IMR-90 (cell line): Measurements from ENCODE around the gene TRAPPC3L. TPM values are rescaled to one million over a fixed set of nuclear protein-coding genes. Genes with fewer than 3 reads are reported as not detected.

ENCODE experiments used
- ATAC-seq: fragments of 200-7000 bp; cut with Tn5 transposase; 2 replicates; pipeline ENCODE4 v1.9.1; 2020; ENCODE audit warnings: low read depth, mild to moderate bottlenecking, moderate library complexity
- BruUV-seq: library from RNA; stranded (reverse); fragments of 400-500 nt; replicated peaks from 2 replicates; lab custom pipeline; 2021; lab: Mats Ljungman, UMichigan
- CTCF ChIA-PET: fragments of 300-600 bp; formaldehyde crosslinking; extraction: SDS; loops from one replicate; lab custom pipeline; 2021; ENCODE audit warnings: antibody characterized with exemption; lab: Yijun Ruan, JAX
- POLR2A ChIA-PET: fragments of 300-600 bp; sonication (Branson Sonifier 250); formaldehyde crosslinking; loops from one replicate; lab custom pipeline; 2022; ENCODE audit warnings: antibody characterized with exemption; ENCODE audit not compliant: unreplicated experiment; lab: Charles Lee
- DNase-seq: peaks from one replicate; pipeline ENCODE4 v3.0.0; 2013
- H2AFZ ChIP-seq: replicated peaks from 2 replicates; pipeline ENCODE3; 2013; ENCODE audit warnings: low read length, mild to moderate bottlenecking; ENCODE audit not compliant: poor library complexity
- H2AK5ac ChIP-seq: 2 replicates; pipeline ENCODE4 v1.6.1; 2013; ENCODE audit warnings: low read depth, low read length, inconsistent platforms
- H2AK9ac ChIP-seq: replicated peaks from 2 replicates; pipeline ENCODE3; 2013; ENCODE audit warnings: mild to moderate bottlenecking, low read depth, low read length, moderate library complexity; ENCODE audit not compliant: poor library complexity
- H2BK120ac ChIP-seq: 2 replicates; pipeline ENCODE4 v1.6.1; 2013; ENCODE audit warnings: low read depth, low read length, inconsistent platforms
- H2BK15ac ChIP-seq: 3 replicates; pipeline ENCODE4 v1.6.1; 2013; ENCODE audit warnings: low read depth, low read length, inconsistent platforms
- H2BK20ac ChIP-seq: 2 replicates; pipeline ENCODE4 v1.6.1; 2013; ENCODE audit warnings: low read depth, mild to moderate bottlenecking, inconsistent platforms, low read length, moderate library complexity
- H2BK5ac ChIP-seq: 2 replicates; pipeline ENCODE4 v1.6.1; 2013; ENCODE audit warnings: mild to moderate bottlenecking, low read depth, low read length, inconsistent platforms; ENCODE audit not compliant: poor library complexity, severe bottlenecking
- H3K14ac ChIP-seq: replicated peaks from 2 replicates; pipeline ENCODE4 v1.6.1; 2013; ENCODE audit warnings: low read depth, low read length, inconsistent platforms
- H3K18ac ChIP-seq: 2 replicates; pipeline ENCODE4 v1.6.1; 2013; ENCODE audit warnings: low read depth, low read length, control low read depth
- H3K23ac ChIP-seq: 2 replicates; pipeline ENCODE4 v1.6.1; 2013; ENCODE audit warnings: low read depth, low read length, inconsistent platforms
- H3K27ac ChIP-seq: 2 replicates; pipeline ENCODE4 v1.5.1; 2013; ENCODE audit warnings: mild to moderate bottlenecking, control low read depth, low read length; ENCODE audit not compliant: insufficient read depth
- H3K27me3 ChIP-seq: 2 replicates; pipeline ENCODE4 v1.6.1; 2013; ENCODE audit warnings: low read length; ENCODE audit not compliant: control insufficient read depth, insufficient read depth
- H3K36me3 ChIP-seq: 2 replicates; pipeline ENCODE4 v1.6.1; 2013; ENCODE audit warnings: low read length, mixed read lengths; ENCODE audit not compliant: control insufficient read depth, insufficient read depth
- H3K4ac ChIP-seq: 2 replicates; pipeline ENCODE4 v1.6.1; 2013; ENCODE audit warnings: low read depth, low read length, inconsistent platforms
- H3K4me1 ChIP-seq: 2 replicates; pipeline ENCODE4 v1.6.1; 2013; ENCODE audit warnings: low read length, mixed read lengths; ENCODE audit not compliant: control insufficient read depth, insufficient read depth
- H3K4me2 ChIP-seq: 2 replicates; pipeline ENCODE4 v1.6.1; 2013; ENCODE audit warnings: low read depth, mild to moderate bottlenecking, control low read depth, low read length, moderate library complexity
- H3K4me3 ChIP-seq: 2 replicates; pipeline ENCODE4 v1.5.1; 2013; ENCODE audit warnings: low read depth, mild to moderate bottlenecking, control low read depth, low read length, moderate library complexity; ENCODE audit not compliant: insufficient read depth
- H3K56ac ChIP-seq: 2 replicates; pipeline ENCODE4 v1.6.1; 2013; ENCODE audit warnings: low read length, inconsistent platforms; ENCODE audit not compliant: insufficient read depth; ENCODE audit errors: extremely low read depth
- H3K79me1 ChIP-seq, 2 experiments: 2 replicates each; pipeline ENCODE4 v1.6.1; 2013; ENCODE audit warnings: low read length in 2 of 2, inconsistent platforms in 1 of 2, low read depth in 1 of 2
- H3K9ac ChIP-seq: 2 replicates; pipeline ENCODE4 v1.6.1; 2013; ENCODE audit warnings: low read depth, low read length, control low read depth
- H3K9me1 ChIP-seq: 2 replicates; pipeline ENCODE4 v1.6.1; 2013; ENCODE audit warnings: low read length, inconsistent platforms; ENCODE audit not compliant: insufficient read depth
- H3K9me3 ChIP-seq: 2 replicates; pipeline ENCODE4 v1.6.1; 2013; ENCODE audit warnings: low read length; ENCODE audit not compliant: control insufficient read depth, insufficient read depth
- H4K20me1 ChIP-seq: 2 replicates; pipeline ENCODE4 v1.6.1; 2013; ENCODE audit warnings: low read length, inconsistent platforms; ENCODE audit not compliant: insufficient read depth
- H4K5ac ChIP-seq: 2 replicates; pipeline ENCODE4 v1.6.1; 2013; ENCODE audit warnings: mild to moderate bottlenecking, low read depth, low read length, control low read depth
- H4K8ac ChIP-seq, 2 experiments: 2 replicates each; pipeline ENCODE4 v1.6.1; 2013; ENCODE audit warnings: low read depth in 2 of 2, low read length in 2 of 2, control low read depth in 1 of 2, inconsistent platforms in 1 of 2
- H4K91ac ChIP-seq: 2 replicates; pipeline ENCODE4 v1.6.1; 2013; ENCODE audit warnings: low read depth, low read length, inconsistent platforms; ENCODE audit not compliant: insufficient read depth
- BHLHE40 ChIP-seq: fragments of 150-350 bp; IDR thresholded peaks from 2 replicates; pipeline ENCODE4 v1.6.1; 2016; ENCODE audit warnings: mild to moderate bottlenecking, low read depth, low read length
- CEBPB ChIP-seq: IDR thresholded peaks from 2 replicates; pipeline ENCODE4 v1.6.1; 2012; ENCODE audit warnings: low read depth, low read length, improper control_type of control experiment
- CHD1 ChIP-seq: IDR thresholded peaks from 2 replicates; pipeline ENCODE4 v1.6.1; 2012; ENCODE audit warnings: low read depth, low read length, improper control_type of control experiment
- FOS ChIP-seq: fragments of 150-350 bp; IDR thresholded peaks from 2 replicates; pipeline ENCODE4 v1.6.1; 2016; ENCODE audit warnings: low read depth, low read length
- MAFK ChIP-seq: IDR thresholded peaks from 2 replicates; pipeline ENCODE4 v1.6.1; 2012; ENCODE audit warnings: low read depth, low read length, improper control_type of control experiment
- MAZ ChIP-seq: IDR thresholded peaks from 2 replicates; pipeline ENCODE4 v1.6.1; 2012; ENCODE audit warnings: low read depth, mild to moderate bottlenecking, low read length, improper control_type of control experiment, moderate library complexity, borderline replicate concordance
- MXI1 ChIP-seq: IDR thresholded peaks from 2 replicates; pipeline ENCODE4 v1.6.1; 2012; ENCODE audit warnings: low read depth, mild to moderate bottlenecking, low read length, moderate library complexity, borderline replicate concordance
- NFE2L2 ChIP-seq: fragments of 150-350 bp; IDR thresholded peaks from 2 replicates; pipeline ENCODE4 v1.6.1; 2016; ENCODE audit warnings: low read depth, mild to moderate bottlenecking, low read length
- POLR2A ChIP-seq: IDR thresholded peaks from 2 replicates; pipeline ENCODE4 v1.6.1; 2012; ENCODE audit warnings: mild to moderate bottlenecking, low read depth, low read length
- RAD21 ChIP-seq: IDR thresholded peaks from 2 replicates; pipeline ENCODE4 v1.6.1; 2012; ENCODE audit warnings: low read length, improper control_type of control experiment
- RCOR1 ChIP-seq: IDR thresholded peaks from 2 replicates; pipeline ENCODE4 v1.6.1; 2012; ENCODE audit warnings: mild to moderate bottlenecking, low read length, improper control_type of control experiment; ENCODE audit not compliant: insufficient replicate concordance
- RFX5 ChIP-seq: IDR thresholded peaks from 2 replicates; pipeline ENCODE4 v1.8.0; 2012; ENCODE audit warnings: low read depth, mild to moderate bottlenecking, low read length, moderate library complexity
- SMC3 ChIP-seq: fragments of 150-350 bp; IDR thresholded peaks from 2 replicates; pipeline ENCODE4 v1.6.1; 2016; ENCODE audit warnings: low read depth, mild to moderate bottlenecking, antibody characterized with exemption, low read length, moderate library complexity
- WGBS, 2 experiments: methylation state at CpG; one replicate each; pipeline versions ENCODE4 v1.1.5 to v1.1.7; 2013; ENCODE audit warnings: missing lambda C conversion rate in 2 of 2; ENCODE audit not compliant: insufficient read length in 1 of 2; ENCODE audit errors: extremely low coverage in 2 of 2; 5-methylcytosine and 5-hydroxymethylcytosine counted together
- dilution Hi-C: fragments of 300-500 bp; cut with HindIII; formaldehyde crosslinking; loops from one replicate; pipeline ENCODE4 v1.14.3; 2018; ENCODE audit warnings: low sequenced_read_pairs; ENCODE audit not compliant: unreplicated experiment
- in situ Hi-C: fragments of 300-500 bp; cut with MboI; formaldehyde crosslinking; loops from 3 replicates; pipeline ENCODE4 v1.14.3; 2019; ENCODE audit warnings: low sequenced_read_pairs, inconsistent platforms, mixed read lengths
- intact Hi-C: fragments of 100-400 bp; cut with micrococcal nuclease; formaldehyde crosslinking; loops from 2 replicates; pipeline ENCODE4 v1.10.0; 2022
- polyA plus RNA-seq, 3 experiments: library from polyadenylated mRNA; depleted of rRNA; stranded (reverse); fragments of >200 nt; gene quantifications; 2 replicates each; pipeline ENCODE4 v1.2.3, GENCODE V29; 2012; ENCODE audit warnings: low replicate concordance in 1 of 3
- total RNA-seq: library from RNA; depleted of rRNA; stranded (reverse); fragments of >200 nt; gene quantifications from 2 replicates; pipeline ENCODE4 v1.2.3, GENCODE V29; 2012
- TF ChIP-seq, protein P1 (sequence below): fragments of 150-350 bp; IDR thresholded peaks from 2 replicates; pipeline ENCODE4 v1.6.1; 2017; ENCODE audit warnings: mild to moderate bottlenecking, antibody characterized with exemption, low read length, low read depth
- TF ChIP-seq, protein P2 (sequence below): fragments of 150-350 bp; IDR thresholded peaks from 2 replicates; pipeline ENCODE4 v1.6.1; 2016; ENCODE audit warnings: low read depth, mild to moderate bottlenecking, low read length, moderate library complexity, borderline replicate concordance

The TRAPPC3L gene
- total and polyA plus RNA-seq, 2 of the 4 experiments (the other 2 are of a cell fraction): 0.03 TPM; not detected in 1

DNA sequence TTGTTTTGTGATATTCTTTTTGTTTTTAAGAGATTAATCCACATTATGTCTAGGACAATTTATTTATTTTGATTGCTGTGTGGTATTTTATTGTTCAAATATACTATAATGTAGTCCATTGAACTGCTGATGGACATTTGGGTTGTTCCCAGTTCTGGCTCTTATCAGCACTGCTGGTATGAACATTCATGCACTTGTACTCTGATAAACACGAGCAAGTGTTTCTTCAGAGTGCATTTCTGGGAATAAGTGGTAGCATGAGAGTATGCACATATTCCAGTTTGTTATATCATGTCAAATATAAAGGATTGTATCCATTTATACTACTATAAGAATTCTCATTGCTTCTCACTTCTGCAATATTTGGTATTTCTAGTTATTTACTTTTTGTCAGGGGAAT, 77.2 kb downstream of the TRAPPC3L start:
- Histone ChIP-seq H3K9me1 (no peaks in the 10 kb centered on the region), H3K4me2 (no peak overlapping the region), H4K5ac (no peak overlapping the region), H4K20me1 (no peaks in the 10 kb centered on the region), H2AFZ (no peak overlapping the region), H3K23ac (no peak overlapping the region), H3K4ac (no peak overlapping the region), H2AK9ac (no peak overlapping the region), H2BK120ac (no peak overlapping the region), H2BK5ac (no peak overlapping the region), H3K56ac (no peak overlapping the region), H2AK5ac (no peak overlapping the region), H3K18ac (no peak overlapping the region), H3K36me3 (no peaks in the 10 kb centered on the region), H3K27ac (no peak overlapping the region), H3K14ac (no peak overlapping the region), H3K27me3 (no peaks in the 10 kb centered on the region), H4K8ac (no peak overlapping the region), H3K4me1 (no peaks in the 10 kb centered on the region), H4K91ac (no peak overlapping the region), H3K9ac (no peak overlapping the region), H3K79me1 (no peaks in the 10 kb centered on the region), H2BK20ac (no peak overlapping the region), H3K4me3 (no peak overlapping the region), H3K9me3 (no peaks in the 10 kb centered on the region), H2BK15ac (no peak overlapping the region)
- intact Hi-C loops: no loop called here
- TF ChIP-seq MAFK: no peak
- TF ChIP-seq, protein P1, sequence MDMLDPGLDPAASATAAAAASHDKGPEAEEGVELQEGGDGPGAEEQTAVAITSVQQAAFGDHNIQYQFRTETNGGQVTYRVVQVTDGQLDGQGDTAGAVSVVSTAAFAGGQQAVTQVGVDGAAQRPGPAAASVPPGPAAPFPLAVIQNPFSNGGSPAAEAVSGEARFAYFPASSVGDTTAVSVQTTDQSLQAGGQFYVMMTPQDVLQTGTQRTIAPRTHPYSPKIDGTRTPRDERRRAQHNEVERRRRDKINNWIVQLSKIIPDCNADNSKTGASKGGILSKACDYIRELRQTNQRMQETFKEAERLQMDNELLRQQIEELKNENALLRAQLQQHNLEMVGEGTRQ: no peak
- no peak for TF ChIP-seq NFE2L2
- TF ChIP-seq, protein P2, sequence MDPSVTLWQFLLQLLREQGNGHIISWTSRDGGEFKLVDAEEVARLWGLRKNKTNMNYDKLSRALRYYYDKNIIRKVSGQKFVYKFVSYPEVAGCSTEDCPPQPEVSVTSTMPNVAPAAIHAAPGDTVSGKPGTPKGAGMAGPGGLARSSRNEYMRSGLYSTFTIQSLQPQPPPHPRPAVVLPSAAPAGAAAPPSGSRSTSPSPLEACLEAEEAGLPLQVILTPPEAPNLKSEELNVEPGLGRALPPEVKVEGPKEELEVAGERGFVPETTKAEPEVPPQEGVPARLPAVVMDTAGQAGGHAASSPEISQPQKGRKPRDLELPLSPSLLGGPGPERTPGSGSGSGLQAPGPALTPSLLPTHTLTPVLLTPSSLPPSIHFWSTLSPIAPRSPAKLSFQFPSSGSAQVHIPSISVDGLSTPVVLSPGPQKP: no peak
- no peak for TF ChIP-seq BHLHE40
- no peak for TF ChIP-seq SMC3
- TF ChIP-seq FOS: no peak
- no peak for TF ChIP-seq MXI1
- no peak for TF ChIP-seq RAD21
- TF ChIP-seq CHD1: no peak
- no peak for TF ChIP-seq CEBPB
- TF ChIP-seq RFX5: no peak
- no peak for TF ChIP-seq POLR2A
- no peak for TF ChIP-seq RCOR1
- TF ChIP-seq MAZ: no peak
- POLR2A ChIA-PET: no interaction called here
- dilution Hi-C loops: no loop called here
- WGBS, 2 experiments: no CpG with 5 or more reads among the region's 1 CpG
- no TSS peak for BruUV-seq
- CTCF ChIA-PET: no interaction called here
- no peak for DNase-seq
- in situ Hi-C loops: no loop called here
- ATAC-seq: no peak
